GM12872 (cell line): ENCODE results near the gene PLCB2.

ENCODE experiments used
- TF ChIP-seq, protein P1 (sequence below): IDR thresholded peaks from 3 replicates; pipeline ENCODE4 v1.5.1; 2011; ENCODE audit warnings: low read depth, mild to moderate bottlenecking, low read length, moderate library complexity; ENCODE audit not compliant: insufficient read depth

The PLCB2 gene

DNA sequence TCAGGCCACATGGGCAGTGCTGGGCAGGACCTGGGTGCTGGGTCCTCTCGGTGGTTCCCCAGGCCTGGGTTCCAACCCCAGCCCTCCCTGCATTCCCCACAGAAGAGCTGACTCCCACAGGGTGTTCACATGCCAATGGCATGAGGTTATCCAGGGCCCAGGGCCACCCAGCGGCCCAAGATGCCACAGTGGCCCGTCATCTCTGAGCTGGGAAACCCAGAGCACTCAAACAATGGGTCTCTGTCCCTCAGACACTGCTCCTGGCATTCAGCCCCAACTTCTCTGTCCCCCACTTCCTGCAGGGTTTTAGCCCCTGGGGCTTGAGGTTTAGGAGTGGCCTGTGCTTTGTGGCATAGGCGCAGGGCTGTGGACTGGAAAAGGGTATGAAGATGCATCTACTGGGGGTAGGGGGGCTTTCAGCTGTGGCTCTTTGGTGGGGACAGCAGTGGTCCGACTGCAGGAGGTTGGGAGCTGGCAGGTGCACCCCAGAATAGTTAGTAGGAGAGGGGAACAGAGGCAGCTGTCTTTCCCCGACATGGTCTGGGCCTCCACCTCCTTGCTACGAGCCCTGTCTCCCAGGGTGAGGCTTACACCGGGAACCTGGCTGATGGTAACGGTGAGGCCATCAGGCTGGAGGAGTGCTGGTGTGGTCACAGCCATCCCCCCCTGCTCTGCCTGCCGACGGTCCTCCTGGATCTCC is 31.3 kb upstream of the PLCB2 start:
- TF ChIP-seq, protein P1, sequence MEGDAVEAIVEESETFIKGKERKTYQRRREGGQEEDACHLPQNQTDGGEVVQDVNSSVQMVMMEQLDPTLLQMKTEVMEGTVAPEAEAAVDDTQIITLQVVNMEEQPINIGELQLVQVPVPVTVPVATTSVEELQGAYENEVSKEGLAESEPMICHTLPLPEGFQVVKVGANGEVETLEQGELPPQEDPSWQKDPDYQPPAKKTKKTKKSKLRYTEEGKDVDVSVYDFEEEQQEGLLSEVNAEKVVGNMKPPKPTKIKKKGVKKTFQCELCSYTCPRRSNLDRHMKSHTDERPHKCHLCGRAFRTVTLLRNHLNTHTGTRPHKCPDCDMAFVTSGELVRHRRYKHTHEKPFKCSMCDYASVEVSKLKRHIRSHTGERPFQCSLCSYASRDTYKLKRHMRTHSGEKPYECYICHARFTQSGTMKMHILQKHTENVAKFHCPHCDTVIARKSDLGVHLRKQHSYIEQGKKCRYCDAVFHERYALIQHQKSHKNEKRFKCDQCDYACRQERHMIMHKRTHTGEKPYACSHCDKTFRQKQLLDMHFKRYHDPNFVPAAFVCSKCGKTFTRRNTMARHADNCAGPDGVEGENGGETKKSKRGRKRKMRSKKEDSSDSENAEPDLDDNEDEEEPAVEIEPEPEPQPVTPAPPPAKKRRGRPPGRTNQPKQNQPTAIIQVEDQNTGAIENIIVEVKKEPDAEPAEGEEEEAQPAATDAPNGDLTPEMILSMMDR = no peak

DNA sequence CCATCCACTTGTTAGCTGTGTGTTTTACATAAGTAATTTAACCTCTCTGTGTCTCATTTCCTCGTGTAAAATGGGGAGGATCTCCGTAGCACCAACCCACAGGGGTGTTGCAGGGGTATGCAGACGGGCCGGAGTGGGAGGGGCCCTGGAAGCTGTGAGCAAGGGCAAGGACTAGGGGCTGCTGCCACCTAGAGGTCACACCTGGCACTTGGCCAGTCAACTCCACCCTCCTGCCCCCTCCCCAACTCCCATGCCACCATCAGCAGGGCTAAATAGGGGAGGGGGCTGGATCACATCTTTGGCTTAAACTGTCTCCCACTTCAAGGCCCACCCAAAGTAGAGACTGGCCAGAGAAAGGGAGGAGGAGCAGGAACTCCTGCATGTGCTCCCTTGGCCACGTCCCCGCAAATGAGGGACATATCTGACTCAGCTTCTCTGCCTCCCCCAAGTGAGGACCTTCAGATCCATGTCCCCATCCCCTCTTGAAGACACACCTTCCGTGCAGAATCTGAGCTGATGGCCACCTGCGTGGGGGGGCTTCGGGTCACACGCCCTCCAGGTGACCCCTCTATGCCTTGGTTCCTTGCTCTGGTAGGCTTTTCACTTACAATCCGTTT is 30.4 kb upstream of the PLCB2 start:
- TF ChIP-seq, protein P1 = peak; percentile 97

DNA sequence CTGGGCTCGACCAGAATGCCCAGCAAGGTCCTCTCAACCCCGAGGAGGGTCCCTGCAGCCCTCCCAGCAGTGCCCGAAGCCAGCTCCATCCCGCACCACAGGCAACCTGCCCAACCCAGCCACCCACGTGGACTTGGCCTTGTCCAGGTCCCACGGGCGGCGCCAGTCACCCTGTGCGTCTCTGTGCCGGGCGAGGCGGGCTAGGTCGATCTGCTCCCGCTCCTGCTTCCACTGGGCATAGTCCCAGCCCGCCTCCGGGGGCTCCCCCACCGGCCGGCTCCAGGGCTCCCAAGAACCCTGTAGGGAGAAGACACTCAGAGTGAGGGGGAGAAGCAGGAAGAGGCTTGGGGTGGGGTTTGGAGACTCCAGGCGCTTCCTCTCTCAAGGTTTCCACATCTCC is 29.9 kb upstream of the PLCB2 start:
- TF ChIP-seq, protein P1 = no peak

DNA sequence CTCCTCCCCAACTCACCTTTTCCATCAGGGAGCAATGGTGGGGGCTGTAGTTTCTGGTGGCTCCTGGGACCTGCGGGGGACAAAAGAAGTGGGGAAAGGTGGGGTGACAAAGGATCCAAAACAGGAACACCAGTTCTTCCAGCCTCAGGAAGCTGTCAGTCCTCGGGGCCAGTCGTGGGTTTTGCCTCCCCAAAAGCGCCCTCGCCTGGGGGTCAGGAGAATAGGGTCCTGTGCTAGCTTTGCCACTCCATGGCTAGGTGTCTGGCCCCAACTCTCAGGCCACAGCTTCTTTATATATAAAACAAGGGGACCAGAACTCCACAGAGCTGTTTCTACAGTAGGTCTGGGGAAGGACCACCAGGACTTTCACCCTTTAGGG is 29.0 kb upstream of the PLCB2 start:
- TF ChIP-seq, protein P1 = peak; percentile 70

DNA sequence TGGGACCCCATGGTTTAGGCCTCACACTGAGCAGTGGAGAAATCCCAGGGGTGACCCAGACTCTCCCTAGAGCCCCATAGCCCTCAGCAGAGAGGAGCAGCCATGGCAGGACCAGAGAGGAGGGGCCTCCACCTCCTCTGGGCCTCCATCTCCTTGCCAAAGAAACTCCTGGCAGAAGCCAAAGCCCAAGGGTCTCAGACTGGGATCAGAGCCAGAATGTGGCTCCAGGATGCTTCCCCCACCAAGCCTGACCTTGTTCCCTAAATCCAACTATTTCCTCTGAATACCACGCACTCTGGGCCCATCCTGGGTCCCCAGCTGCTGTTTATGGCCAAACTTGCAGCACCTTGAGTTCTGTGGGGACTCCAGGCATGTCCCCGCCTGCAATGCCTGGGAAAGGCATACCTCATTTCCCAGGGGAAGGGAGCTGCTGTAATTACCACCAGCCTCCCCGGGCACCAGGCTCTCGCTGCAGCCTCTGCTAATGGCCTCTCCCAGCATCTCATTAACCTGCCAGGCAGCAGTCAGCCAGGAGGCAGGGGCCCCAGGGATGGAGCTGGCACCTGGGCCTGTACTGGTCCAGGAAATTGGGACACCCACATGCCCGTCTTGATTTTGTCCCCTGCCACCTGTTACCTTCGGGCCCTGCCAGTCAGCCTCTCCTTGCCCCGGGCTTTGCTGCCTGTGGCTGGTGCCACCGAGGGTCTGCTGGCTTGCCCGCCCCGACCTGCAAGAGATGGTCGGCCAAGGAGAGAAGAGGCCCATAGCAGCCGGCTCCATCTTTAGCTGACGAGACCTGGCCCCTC is 28.4 kb upstream of the PLCB2 start:
- TF ChIP-seq, protein P1 = no peak

DNA sequence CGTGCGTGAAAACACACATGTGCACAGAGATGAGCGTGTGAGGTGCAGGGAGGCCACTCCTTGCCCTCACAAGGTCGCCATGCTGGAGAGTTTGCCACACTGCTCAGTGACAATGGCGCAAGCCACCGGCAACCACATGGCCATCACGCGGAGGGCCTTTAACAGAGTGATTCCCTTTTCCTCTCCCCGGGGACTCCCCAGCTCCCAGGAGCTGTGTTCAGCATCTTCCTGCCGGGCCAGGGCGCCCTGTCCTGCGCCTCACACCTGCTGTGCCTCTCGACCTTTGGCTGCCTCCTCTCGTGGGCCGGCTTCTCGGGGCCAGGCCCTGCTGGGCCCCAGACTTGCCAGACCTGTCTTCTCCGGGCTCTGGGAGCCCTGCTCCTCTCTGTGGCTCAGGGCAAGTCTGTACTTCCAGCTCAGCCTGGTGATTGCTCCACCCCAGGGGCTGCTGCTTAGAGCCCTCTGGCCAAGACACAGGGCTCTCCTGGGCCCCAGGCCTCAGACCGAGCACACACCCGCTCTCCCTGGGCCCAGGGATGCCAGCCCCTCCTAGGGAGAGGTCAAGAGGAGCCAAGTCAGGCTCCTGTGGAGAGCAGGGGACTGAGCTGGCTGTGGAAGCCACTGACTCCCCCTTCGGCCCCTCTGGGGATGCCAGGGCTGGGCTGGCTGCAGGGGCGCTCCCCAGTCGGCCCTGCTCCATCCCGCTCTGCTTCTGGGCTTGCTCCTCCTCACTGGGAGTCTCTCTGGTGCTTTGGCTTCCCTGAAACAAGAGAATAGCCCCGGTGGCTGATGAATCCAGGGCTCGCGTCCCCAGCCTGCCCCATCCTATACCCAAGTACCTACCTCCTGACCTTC is 27.4 kb upstream of the PLCB2 start:
- TF ChIP-seq, protein P1 = no peak
